ENCODE results near the gene RFC5. TPM values are rescaled to one million over a fixed set of nuclear protein-coding genes. Genes with fewer than 3 reads are reported as not detected.
"Not testable (repeated sequence)": the region's sequence is repeated elsewhere in the genome, so short reads cannot be mapped to it uniquely, and the experiment has no call there.

Gene RFC5
- polyA plus RNA-seq, 5 donors: 27.6 to 41.5 (median 36.5) TPM

- DNase-seq: no peak
These were observed 54.1 kb downstream of the RFC5 start for GRCh38 chr12:118070650-118071049.

DNA sequence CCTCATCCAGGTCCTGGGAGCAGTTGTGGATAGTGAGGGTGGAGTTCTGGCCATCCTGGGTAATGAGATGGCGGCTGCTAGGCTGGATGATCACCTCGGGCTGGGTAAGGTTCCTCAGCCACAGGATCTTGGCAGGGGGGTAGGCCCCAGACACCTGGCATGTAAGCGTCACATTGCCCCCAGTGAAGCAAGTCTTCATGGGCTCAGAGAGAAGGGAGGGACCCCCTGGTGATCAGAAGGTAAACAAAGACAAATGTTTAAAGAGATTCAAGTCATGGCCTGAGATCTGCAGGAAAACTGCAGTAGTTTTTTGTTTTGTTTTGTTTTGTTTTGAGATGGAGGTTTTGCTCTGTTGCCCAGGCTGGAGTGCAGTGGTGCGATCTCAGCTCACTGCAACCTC is 57.3 kb downstream of the RFC5 start:
- no peak for DNase-seq

DNA sequence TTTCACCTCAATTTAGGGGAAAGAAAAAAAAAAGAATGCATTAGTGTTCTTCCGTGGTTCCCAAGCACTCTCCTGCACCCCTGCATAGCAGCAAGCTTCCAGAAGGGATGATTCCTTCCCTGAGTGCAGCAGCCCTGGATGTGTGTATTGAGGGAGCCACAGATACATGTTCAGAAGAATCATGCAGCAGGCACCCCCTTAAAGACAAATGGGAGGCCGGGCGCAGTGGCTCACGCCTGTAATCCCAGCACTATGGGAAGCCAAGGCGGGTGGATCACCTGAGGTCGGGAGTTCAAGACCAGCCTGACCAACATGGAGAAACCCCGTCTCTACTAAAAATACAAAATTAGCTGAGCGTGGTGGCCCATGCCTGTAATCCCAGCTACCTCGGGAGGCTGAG is 65.0 kb downstream of the RFC5 start:
- not testable (repeated sequence) for DNase-seq

Other genes with a start within 250 kb of the RFC5 start
- under 1 TPM; 0.20 to 0.48 (median 0.27) TPM for gene KSR2, start 47.7 kb upstream of the RFC5 start, polyA plus RNA-seq (ENCODE audit: insufficient read depth in 1 of 5, insufficient read length in 5 of 5, low replicate concordance in 1 of 5)
- 10 to 100 TPM; 49.6 to 56.2 (median 54.2) TPM for gene WSB2, start 44.5 kb downstream of the RFC5 start, polyA plus RNA-seq (ENCODE audit: insufficient read depth in 1 of 5, insufficient read length in 5 of 5, low replicate concordance in 1 of 5)
- 10 to 100 TPM; 28.0 to 39.8 (median 37.9) TPM for gene VSIG10, start 87.3 kb downstream of the RFC5 start, polyA plus RNA-seq (ENCODE audit: insufficient read depth in 1 of 5, insufficient read length in 5 of 5, low replicate concordance in 1 of 5)
- 100 to 1,000 TPM; 230 to 282 (median 238) TPM for gene PEBP1, start 119.4 kb downstream of the RFC5 start, polyA plus RNA-seq (ENCODE audit: insufficient read depth in 1 of 5, insufficient read length in 5 of 5, low replicate concordance in 1 of 5)

Data from right lung (tissue), 5 donors.